Measurements from ENCODE around the gene ETV7. TPM values are rescaled to one million over a fixed set of nuclear protein-coding genes. Genes with fewer than 3 reads are reported as not detected.

ETV7 gene
- polyA plus RNA-seq, 1 of the 3 experiments (the other 2 are of a cell fraction): 0.39 TPM

DNA sequence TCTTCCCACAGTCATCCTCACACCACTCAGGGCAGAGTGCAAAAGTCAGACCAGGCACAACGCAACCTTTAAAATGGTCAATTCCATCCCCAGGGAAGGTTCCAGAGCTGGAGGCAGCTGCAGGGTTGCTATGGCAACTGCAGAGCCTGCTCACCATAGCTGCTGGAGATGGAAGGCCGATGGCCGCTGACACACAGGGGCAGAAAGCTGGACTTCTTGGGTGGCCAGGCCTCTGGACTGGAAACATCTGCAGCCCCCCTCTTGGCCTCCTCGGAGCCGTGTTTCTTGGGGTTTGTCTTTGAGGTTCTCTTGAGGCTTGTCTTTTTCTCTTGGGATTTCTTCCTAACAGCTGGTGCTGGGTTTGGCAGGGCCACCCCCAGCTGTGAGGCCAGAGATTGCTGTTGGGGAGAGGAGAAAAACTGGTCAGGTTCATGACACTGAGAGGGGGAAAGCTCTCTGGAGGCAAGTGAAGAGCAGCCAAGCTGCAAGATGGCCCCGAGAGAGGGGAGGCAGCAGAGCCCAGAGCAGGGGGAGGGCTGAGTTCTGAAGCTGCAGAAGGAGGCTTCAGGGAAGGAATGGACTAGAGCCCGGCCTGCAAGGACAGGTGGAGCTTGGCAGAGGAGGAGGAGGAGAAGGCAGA lies 61.0 kb downstream of the ETV7 start:
- 17% methylated on average over 2 of the region's 7 CpGs for WGBS (ENCODE audit: low lambda C conversion rate)
- no peak overlapping the region for H3K9ac ChIP-seq
- H3K9me3 ChIP-seq: no peaks in the 10 kb centered on the region
- H3K4me3 ChIP-seq (ENCODE audit: low read depth in 2 of 2, low read length in 1 of 2): no peak overlapping the region
- H3F3A ChIP-seq (replicated peaks; ENCODE audit: insufficient read depth): no peaks in the 10 kb centered on the region
- peak; percentile 58 for DNase-seq
- H3K4me1 ChIP-seq (ENCODE audit: control insufficient read depth in 1 of 2, insufficient read depth in 2 of 2, low read depth in 1 of 2, low read length in 1 of 2): peaks cover 0 to 17% of the 10 kb centered on the region in 2 experiments; a peak in 1 of 4 replicates
- TF ChIP-seq YY1 (IDR thresholded peaks at IDR 0.05; ENCODE audit: low read depth) (no peak), SIN3A (IDR thresholded peaks at IDR 0.05; ENCODE audit: borderline replicate concordance, low read depth, low read length) (no peak), ELF1 (IDR thresholded peaks at IDR 0.05) (no peak), REST (IDR thresholded peaks at IDR 0.05; ENCODE audit: low read depth, low read length) (no peak), TEAD4 (IDR thresholded peaks at IDR 0.05; ENCODE audit: borderline replicate concordance, insufficient read depth) (no peak), FOXM1 (IDR thresholded peaks at IDR 0.05; ENCODE audit: low read depth) (no peak), POLR2AphosphoS5 (IDR thresholded peaks at IDR 0.05; ENCODE audit: low read depth, low read length) (no peak)
- TF ChIP-seq, protein P1, sequence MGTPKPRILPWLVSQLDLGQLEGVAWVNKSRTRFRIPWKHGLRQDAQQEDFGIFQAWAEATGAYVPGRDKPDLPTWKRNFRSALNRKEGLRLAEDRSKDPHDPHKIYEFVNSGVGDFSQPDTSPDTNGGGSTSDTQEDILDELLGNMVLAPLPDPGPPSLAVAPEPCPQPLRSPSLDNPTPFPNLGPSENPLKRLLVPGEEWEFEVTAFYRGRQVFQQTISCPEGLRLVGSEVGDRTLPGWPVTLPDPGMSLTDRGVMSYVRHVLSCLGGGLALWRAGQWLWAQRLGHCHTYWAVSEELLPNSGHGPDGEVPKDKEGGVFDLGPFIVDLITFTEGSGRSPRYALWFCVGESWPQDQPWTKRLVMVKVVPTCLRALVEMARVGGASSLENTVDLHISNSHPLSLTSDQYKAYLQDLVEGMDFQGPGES (IDR thresholded peaks at IDR 0.05; ENCODE audit: low read depth, low read length): no peak
- TF ChIP-seq, protein P2, sequence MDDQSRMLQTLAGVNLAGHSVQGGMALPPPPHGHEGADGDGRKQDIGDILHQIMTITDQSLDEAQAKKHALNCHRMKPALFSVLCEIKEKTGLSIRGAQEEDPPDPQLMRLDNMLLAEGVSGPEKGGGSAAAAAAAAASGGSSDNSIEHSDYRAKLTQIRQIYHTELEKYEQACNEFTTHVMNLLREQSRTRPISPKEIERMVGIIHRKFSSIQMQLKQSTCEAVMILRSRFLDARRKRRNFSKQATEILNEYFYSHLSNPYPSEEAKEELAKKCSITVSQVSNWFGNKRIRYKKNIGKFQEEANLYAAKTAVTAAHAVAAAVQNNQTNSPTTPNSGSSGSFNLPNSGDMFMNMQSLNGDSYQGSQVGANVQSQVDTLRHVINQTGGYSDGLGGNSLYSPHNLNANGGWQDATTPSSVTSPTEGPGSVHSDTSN (IDR thresholded peaks at IDR 0.05): no peak
- no peaks in the 10 kb centered on the region for H4K20me1 ChIP-seq (ENCODE audit: insufficient read depth)
- POLR2A ChIA-PET: no interaction called here
- no peaks in the 10 kb centered on the region for H3K79me2 ChIP-seq (ENCODE audit: insufficient read depth)
- no peaks in the 10 kb centered on the region for H3K36me3 ChIP-seq (replicated peaks in 1 of 2; ENCODE audit: control insufficient read depth in 1 of 2, insufficient read depth in 2 of 2, low read length in 1 of 2)
- H3K27me3 ChIP-seq (ENCODE audit: insufficient read depth): no peaks in the 10 kb centered on the region; the same call in 1 of the 2 replicates
- no peaks in the 10 kb centered on the region for H3K9me2 ChIP-seq
- CTCF ChIA-PET: interaction anchor here (1.0 to 5.3 kb wide), 7 partner anchors 15 to 97 kb away, joined by 3 to 24 read pairs (median 4); no protein-coding TSS in a partner anchor
- H3K4me2 ChIP-seq: no peak overlapping the region
- no peak overlapping the region for H2AFZ ChIP-seq (ENCODE audit: low read depth)
- H3K27ac ChIP-seq (ENCODE audit: low read depth in 2 of 2, low read length in 1 of 2): no peak overlapping the region

- POLR2A ChIA-PET: no interaction called here
- no peak overlapping the region for H3K4me3 ChIP-seq (ENCODE audit: low read depth in 2 of 2, low read length in 1 of 2)
- no peaks in the 10 kb centered on the region for H3F3A ChIP-seq (replicated peaks; ENCODE audit: insufficient read depth)
- CTCF ChIA-PET: interaction anchor here (0.7 to 15.1 kb wide), 3 partner anchors 16 to 28 kb away, joined by 3 to 123 read pairs (median 24); no protein-coding TSS in a partner anchor
- no peaks in the 10 kb centered on the region for H3K36me3 ChIP-seq (replicated peaks in 1 of 2; ENCODE audit: control insufficient read depth in 1 of 2, insufficient read depth in 2 of 2, low read length in 1 of 2)
- WGBS (ENCODE audit: low lambda C conversion rate): 62% methylated on average over 4 of the region's 4 CpGs
- H3K9ac ChIP-seq: no peak overlapping the region
- no peaks in the 10 kb centered on the region; the same call in 1 of the 2 replicates for H3K27me3 ChIP-seq (ENCODE audit: insufficient read depth)
- H4K20me1 ChIP-seq (ENCODE audit: insufficient read depth): no peaks in the 10 kb centered on the region
- H3K27ac ChIP-seq (ENCODE audit: low read depth in 2 of 2, low read length in 1 of 2): no peak overlapping the region
- TF ChIP-seq RFX5 (IDR thresholded peaks at IDR 0.05; ENCODE audit: low read length) (no peak), RCOR1 (IDR thresholded peaks at IDR 0.05; ENCODE audit: low read length) (no peak)
- H2AFZ ChIP-seq (ENCODE audit: low read depth): no peak overlapping the region
- no peaks in the 10 kb centered on the region for H3K9me3 ChIP-seq
- H3K79me2 ChIP-seq (ENCODE audit: insufficient read depth): no peaks in the 10 kb centered on the region
- no peak for DNase-seq
- H3K4me1 ChIP-seq (ENCODE audit: control insufficient read depth in 1 of 2, insufficient read depth in 2 of 2, low read depth in 1 of 2, low read length in 1 of 2): peaks cover 0 to 17% of the 10 kb centered on the region in 2 experiments; a peak in 1 of 4 replicates
- no peak overlapping the region for H3K4me2 ChIP-seq
- H3K9me2 ChIP-seq: no peaks in the 10 kb centered on the region
Measured at GRCh38 chr6:36324715-36325114, 62.8 kb downstream of the ETV7 start.
